Stimulated activated naive CD4-positive, alpha-beta T cell treated with Interleukin-2 at 50 U/mL for 16 hours (primary cell): ENCODE measurements around the gene PPM1N.
A peak's percentile ranks its signal among the peaks of the same experiment; 100 is the strongest.

Source experiments
- DNase-seq: peaks from one replicate; lab custom pipeline; 2025; lab: John Stamatoyannopoulos, UW

The PPM1N gene

GRCh38 chr19:45498411-45499195 lies at the start of gene PPM1N:
TSS of gene PPM1N (plus strand) at chr19:45498443. CDS start at chr19:45498473, 30 bp downstream.
- peak; percentile 55 for DNase-seq

DNA sequence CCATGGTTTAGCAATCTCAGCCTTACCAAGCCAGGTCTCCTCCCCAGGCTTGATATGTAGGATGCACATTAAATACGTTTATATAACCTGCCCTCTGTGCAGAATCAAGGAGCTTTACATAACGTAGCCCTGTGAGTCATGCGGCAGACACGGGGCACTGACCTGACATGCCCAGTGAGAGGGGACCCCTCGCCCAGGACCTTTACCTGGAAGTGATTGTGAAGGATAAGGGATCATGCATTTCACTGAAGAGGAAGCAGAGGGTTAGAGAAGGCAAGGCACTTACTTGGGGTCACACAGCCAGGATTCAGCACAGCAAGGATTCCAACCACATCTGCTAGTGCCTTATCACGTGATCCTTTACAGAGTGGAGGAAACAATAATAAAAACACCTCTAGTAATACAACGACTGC lies 49.4 kb upstream of the PPM1N start:
- DNase-seq, result no peak

DNA sequence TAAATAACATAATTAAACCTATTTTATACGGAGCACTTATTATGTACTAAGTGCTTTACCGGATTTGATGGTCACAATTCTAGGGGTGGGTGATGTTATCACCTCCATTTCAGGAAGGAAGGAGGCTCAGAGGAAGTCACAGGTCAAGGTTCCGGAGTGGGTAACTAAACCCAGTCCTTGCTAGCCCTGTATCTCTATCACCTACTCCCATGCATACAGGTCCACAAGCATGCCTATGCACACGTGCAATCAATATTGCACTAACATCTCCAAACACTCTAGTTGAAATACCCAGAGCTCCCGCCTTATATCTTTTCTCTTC lies 48.3 kb upstream of the PPM1N start:
- DNase-seq, result no peak

GRCh38 chr19:45451131-45451849 lies 47.0 kb upstream of the PPM1N start:
- peak; percentile 46 for DNase-seq

GRCh38 chr19:45451850-45452387 lies 46.3 kb upstream of the PPM1N start:
- DNase-seq, result no peak

GRCh38 chr19:45455707-45456499 lies 42.3 kb upstream of the PPM1N start:
- peak; percentile 63 for DNase-seq

- no peak for DNase-seq
These were observed 41.8 kb upstream of the PPM1N start for GRCh38 chr19:45456500-45456815.

GRCh38 chr19:45457776-45458175 lies 40.5 kb upstream of the PPM1N start:
- no peak for DNase-seq

DNA sequence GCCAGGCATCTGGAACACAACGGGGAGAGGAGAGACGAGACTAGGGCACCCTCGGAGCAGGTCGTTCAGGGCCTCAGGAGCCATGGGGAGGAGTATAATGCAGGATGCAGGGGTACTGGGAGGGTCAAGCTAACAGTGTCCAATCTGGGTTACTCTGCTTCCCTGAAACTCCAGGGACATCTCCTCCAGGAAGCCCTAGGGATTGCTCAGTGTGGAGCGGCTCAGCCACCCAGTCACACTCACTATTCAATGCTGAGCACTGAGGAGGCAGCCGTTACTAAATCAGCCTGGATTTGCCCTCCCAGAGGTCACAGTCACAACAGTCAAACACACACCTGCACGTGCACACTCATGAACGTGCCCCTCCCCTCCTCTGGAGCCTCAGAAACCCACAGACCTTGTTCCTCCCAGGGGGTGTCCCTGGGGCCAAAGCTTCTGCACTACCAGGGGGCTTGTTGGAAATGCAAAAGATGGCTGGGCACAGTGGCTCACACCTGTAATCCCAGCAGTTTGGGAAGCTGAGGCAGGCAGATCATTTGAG lies 37.4 kb upstream of the PPM1N start:
- DNase-seq, result no peak

- DNase-seq, result no peak
These were observed 36.1 kb upstream of the PPM1N start for GRCh38 chr19:45462174-45462573.

DNA sequence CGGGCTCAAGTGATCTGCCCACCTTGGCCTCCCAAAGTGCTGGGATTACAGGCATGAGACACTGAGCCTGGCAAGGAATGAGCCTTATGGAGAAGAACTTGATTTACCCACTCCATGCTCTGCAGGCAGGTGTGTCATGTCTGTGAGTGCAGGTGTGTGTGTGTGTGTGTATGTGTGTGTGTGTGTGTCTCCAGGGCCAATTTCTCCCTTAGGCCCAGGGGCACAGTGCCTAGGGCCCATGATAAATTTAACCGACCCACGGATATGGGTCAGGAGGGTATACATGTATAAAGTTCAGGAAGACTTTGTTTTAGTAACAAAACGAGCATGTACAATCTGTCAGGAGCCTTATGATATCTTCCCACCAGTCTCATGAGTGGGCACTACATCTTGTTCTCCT lies 35.0 kb upstream of the PPM1N start:
- no peak for DNase-seq

- DNase-seq, result no peak
These were observed 34.0 kb upstream of the PPM1N start for GRCh38 chr19:45464274-45464673.

GRCh38 chr19:45464852-45465441 lies 33.3 kb upstream of the PPM1N start:
- DNase-seq, result no peak

GRCh38 chr19:45467115-45467455 lies 31.2 kb upstream of the PPM1N start:
- no peak for DNase-seq

GRCh38 chr19:45467456-45468158 lies 30.6 kb upstream of the PPM1N start, which contains the start of gene FOSB:
TSS of gene FOSB (plus strand) at chr19:45467996. CDS start at chr19:45468587, 591 bp downstream.
- peak; percentile 89 for DNase-seq

DNA sequence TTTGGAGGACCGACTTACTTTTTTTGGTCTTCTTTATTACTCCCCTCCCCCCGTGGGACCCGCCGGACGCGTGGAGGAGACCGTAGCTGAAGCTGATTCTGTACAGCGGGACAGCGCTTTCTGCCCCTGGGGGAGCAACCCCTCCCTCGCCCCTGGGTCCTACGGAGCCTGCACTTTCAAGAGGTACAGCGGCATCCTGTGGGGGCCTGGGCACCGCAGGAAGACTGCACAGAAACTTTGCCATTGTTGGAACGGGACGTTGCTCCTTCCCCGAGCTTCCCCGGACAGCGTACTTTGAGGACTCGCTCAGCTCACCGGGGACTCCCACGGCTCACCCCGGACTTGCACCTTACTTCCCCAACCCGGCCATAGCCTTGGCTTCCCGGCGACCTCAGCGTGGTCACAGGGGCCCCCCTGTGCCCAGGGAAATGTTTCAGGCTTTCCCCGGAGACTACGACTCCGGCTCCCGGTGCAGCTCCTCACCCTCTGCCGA lies 30.0 kb upstream of the PPM1N start:
- peak; percentile 61 for DNase-seq

DNA sequence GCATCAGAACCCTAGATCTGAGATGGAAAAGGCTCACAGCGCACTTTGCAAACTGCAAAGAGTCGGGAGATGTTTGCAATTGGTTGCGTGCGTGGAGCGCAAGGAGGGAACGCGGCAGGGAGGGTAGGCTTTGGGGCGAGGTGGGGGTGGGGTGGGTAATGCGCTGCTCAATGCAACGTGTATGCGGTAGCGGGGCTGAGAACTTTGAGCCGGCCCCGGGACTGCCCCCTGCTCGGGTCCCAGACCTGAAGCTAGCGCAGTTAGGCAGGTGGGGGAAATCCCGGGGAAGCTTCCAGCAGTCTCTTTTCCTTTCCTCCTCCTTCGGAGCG lies 29.5 kb upstream of the PPM1N start:
- DNase-seq, result peak; percentile 83

DNA sequence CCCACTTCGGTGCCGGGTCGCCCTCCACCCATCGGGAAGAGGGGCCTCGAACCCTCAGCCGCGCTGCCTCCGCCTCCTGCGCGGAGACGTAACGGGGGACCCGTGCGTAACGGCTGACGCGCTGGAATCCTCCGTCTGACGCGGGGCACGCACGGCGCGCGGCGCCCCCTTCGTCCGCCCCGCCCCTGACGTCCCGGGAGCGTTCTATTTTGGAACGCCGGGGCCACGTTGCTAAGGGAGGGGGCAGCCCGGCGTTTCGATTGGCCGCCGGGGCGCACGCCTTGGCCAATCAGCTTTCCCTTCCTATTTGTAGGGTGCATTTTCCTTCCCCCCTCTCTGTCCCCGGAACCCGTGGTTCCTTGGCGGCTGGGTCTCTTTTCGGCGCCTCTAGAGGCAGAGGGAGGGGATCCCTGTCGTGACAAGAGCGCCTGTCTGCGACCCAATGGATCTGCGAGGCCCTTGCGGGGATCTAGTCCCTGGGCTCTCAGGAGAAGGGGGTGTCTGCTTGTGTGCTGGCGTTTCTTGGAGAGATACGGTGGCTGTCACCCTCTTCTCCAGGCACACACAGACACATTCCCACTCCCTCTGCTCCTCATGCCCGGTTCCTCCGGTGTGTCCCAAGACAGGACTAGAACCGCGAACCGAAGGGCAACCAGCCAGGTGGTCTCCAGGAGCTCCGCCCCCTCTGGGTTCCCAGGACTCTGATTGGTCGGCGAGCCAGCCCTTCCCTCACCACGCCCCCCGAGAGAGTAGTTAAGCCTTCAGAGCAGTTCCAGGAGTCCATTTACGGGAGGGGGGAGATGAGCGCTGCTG lies 28.9 kb upstream of the PPM1N start:
- peak; percentile 90 for DNase-seq

GRCh38 chr19:45469945-45470761 lies 28.1 kb upstream of the PPM1N start:
- peak; percentile 29 for DNase-seq

GRCh38 chr19:45470762-45471081 lies 27.5 kb upstream of the PPM1N start:
- no peak for DNase-seq
